NB4 (cell line): ENCODE measurements around the gene TRIO.

Experiments used
- MYC ChIP-seq: IDR thresholded peaks from 2 replicates; pipeline ENCODE4 v1.6.1; 2011; ENCODE audit warnings: low read depth, low read length
- POLR2A ChIP-seq: IDR thresholded peaks from 2 replicates; pipeline ENCODE4 v1.6.1; 2011; ENCODE audit warnings: mild to moderate bottlenecking; ENCODE audit not compliant: insufficient read length; ENCODE audit errors: extremely low read depth
- TF ChIP-seq, protein P1 (sequence below): IDR thresholded peaks from one replicate; pipeline ENCODE4 v1.5.1; 2012; ENCODE audit warnings: low read depth, low read length

DNA sequence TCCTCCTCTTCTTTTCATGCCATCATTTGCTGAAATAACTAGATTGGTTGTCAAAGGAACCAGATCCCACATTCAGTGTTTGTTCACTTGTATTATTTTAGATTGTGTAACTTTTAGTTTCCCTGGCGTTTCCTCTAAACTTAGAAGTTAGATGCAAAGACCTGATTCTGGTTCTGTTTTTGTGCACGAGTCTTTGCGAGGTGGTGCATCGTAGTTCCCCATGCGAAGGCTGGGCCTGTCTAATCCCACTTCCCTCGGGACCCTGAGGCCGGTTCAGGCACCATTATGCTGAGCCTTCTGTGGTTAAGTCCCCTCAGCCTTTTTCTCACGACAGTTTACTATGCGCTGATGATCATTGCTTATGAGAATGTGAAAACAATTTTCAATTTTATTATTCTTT is 219.3 kb downstream of the TRIO start:
- TF ChIP-seq, protein P1, sequence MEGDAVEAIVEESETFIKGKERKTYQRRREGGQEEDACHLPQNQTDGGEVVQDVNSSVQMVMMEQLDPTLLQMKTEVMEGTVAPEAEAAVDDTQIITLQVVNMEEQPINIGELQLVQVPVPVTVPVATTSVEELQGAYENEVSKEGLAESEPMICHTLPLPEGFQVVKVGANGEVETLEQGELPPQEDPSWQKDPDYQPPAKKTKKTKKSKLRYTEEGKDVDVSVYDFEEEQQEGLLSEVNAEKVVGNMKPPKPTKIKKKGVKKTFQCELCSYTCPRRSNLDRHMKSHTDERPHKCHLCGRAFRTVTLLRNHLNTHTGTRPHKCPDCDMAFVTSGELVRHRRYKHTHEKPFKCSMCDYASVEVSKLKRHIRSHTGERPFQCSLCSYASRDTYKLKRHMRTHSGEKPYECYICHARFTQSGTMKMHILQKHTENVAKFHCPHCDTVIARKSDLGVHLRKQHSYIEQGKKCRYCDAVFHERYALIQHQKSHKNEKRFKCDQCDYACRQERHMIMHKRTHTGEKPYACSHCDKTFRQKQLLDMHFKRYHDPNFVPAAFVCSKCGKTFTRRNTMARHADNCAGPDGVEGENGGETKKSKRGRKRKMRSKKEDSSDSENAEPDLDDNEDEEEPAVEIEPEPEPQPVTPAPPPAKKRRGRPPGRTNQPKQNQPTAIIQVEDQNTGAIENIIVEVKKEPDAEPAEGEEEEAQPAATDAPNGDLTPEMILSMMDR, result no peak
- TF ChIP-seq POLR2A (no peak), MYC (no peak)
